ENCODE results near the gene ZNF24.
A peak's percentile ranks its signal among the peaks of the same experiment; 100 is the strongest.

ZNF24 gene

DNA sequence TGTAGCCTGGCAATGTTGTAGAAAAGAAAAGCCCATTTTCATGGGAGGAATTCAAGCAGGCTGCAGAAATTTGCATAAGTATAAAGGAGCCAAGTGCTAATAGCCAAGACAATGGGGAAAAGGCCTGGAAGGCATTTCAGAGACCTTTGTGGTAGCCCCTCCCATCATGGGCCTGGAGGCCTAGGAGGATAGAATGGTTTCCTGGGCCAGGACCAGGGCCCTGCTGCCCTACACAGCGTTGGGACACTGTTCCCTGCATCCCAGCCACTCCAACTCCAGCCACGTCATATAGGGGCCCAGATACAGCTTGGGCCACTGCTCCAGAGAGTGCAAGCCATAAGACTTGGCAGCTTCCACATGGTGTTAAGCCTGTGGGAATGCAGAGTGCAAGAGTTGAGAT lies 8.1 kb upstream of the ZNF24 start:
- no peak overlapping the region for H3K4me3 ChIP-seq (ENCODE audit: low read length, poor library complexity, severe bottlenecking)
- H3F3A ChIP-seq (ENCODE audit: low read depth): no peaks in the 10 kb centered on the region
- no peaks in the 10 kb centered on the region for H3K36me3 ChIP-seq (ENCODE audit: insufficient read depth, low read length)
- H3K9me2 ChIP-seq (replicated peaks; ENCODE audit: low read depth, low read length): no peaks in the 10 kb centered on the region
- no peaks in the 10 kb centered on the region for H3K27me3 ChIP-seq (ENCODE audit: insufficient read depth, low read length, poor library complexity, severe bottlenecking)
- no peaks in the 10 kb centered on the region for H3K79me2 ChIP-seq (ENCODE audit: insufficient read depth, low read length)
- H3K9ac ChIP-seq (ENCODE audit: low read depth, low read length, poor library complexity, severe bottlenecking): no peak overlapping the region
- no peak overlapping the region for H2AFZ ChIP-seq (ENCODE audit: low read length)
- no peaks in the 10 kb centered on the region for H4K20me1 ChIP-seq (ENCODE audit: insufficient read depth, low read length, poor library complexity, severe bottlenecking)
- no peak for TF ChIP-seq EZH2phosphoT487 (IDR thresholded peaks at IDR 0.05; ENCODE audit: borderline replicate concordance)
- no peak for TF ChIP-seq CTCF (conservative IDR thresholded peaks at IDR 0.05; ENCODE audit: low read length)
- H3K4me2 ChIP-seq (ENCODE audit: low read depth, low read length, poor library complexity, severe bottlenecking): no peak overlapping the region
- H3K9me3 ChIP-seq (ENCODE audit: insufficient read depth, low read depth, low read length): peaks cover 10% of the 10 kb centered on the region; the same call in 1 of the 2 replicates
- no peaks in the 10 kb centered on the region for H3K4me1 ChIP-seq (ENCODE audit: insufficient read depth, low read length, poor library complexity, severe bottlenecking)

GRCh38 chr18:35348001-35348400 lies 3.8 kb upstream of the ZNF24 start:
- H4K20me1 ChIP-seq (ENCODE audit: insufficient read depth, low read length, poor library complexity, severe bottlenecking): peaks cover 12% of the 10 kb centered on the region
- no peaks in the 10 kb centered on the region for H3K9me2 ChIP-seq (replicated peaks; ENCODE audit: low read depth, low read length)
- H3K4me3 ChIP-seq (ENCODE audit: low read length, poor library complexity, severe bottlenecking): no peak overlapping the region
- no peak overlapping the region for H2AFZ ChIP-seq (ENCODE audit: low read length)
- H3K9me3 ChIP-seq (ENCODE audit: insufficient read depth, low read depth, low read length): peaks cover 10% of the 10 kb centered on the region; the same call in 1 of the 2 replicates
- H3K9ac ChIP-seq (ENCODE audit: low read depth, low read length, poor library complexity, severe bottlenecking): no peak overlapping the region
- no peaks in the 10 kb centered on the region for H3K27me3 ChIP-seq (ENCODE audit: insufficient read depth, low read length, poor library complexity, severe bottlenecking)
- H3K79me2 ChIP-seq (ENCODE audit: insufficient read depth, low read length): peaks cover 12% of the 10 kb centered on the region
- H3K4me1 ChIP-seq (ENCODE audit: insufficient read depth, low read length, poor library complexity, severe bottlenecking): peaks cover 15% of the 10 kb centered on the region
- no peaks in the 10 kb centered on the region for H3F3A ChIP-seq (ENCODE audit: low read depth)
- no peaks in the 10 kb centered on the region for H3K36me3 ChIP-seq (ENCODE audit: insufficient read depth, low read length)
- H3K4me2 ChIP-seq (ENCODE audit: low read depth, low read length, poor library complexity, severe bottlenecking): no peak overlapping the region
- no peak for TF ChIP-seq EZH2phosphoT487 (IDR thresholded peaks at IDR 0.05; ENCODE audit: borderline replicate concordance)
- TF ChIP-seq CTCF (conservative IDR thresholded peaks at IDR 0.05; ENCODE audit: low read length): no peak

- Histone ChIP-seq H3K4me2 (ENCODE audit: low read depth, low read length, poor library complexity, severe bottlenecking) (no peak overlapping the region), H2AFZ (ENCODE audit: low read length) (peak overlapping the region; percentile 23; the same call in 1 of the 2 replicates), H3K9me2 (replicated peaks; ENCODE audit: low read depth, low read length) (no peaks in the 10 kb centered on the region), H3K4me1 (ENCODE audit: insufficient read depth, low read length, poor library complexity, severe bottlenecking) (peaks cover 26% of the 10 kb centered on the region), H3K4me3 (ENCODE audit: low read length, poor library complexity, severe bottlenecking) (no peak overlapping the region), H3K9me3 (ENCODE audit: insufficient read depth, low read depth, low read length) (no peaks in the 10 kb centered on the region), H3F3A (ENCODE audit: low read depth) (no peaks in the 10 kb centered on the region), H4K20me1 (ENCODE audit: insufficient read depth, low read length, poor library complexity, severe bottlenecking) (peaks cover 33% of the 10 kb centered on the region), H3K36me3 (ENCODE audit: insufficient read depth, low read length) (no peaks in the 10 kb centered on the region), H3K79me2 (ENCODE audit: insufficient read depth, low read length) (peaks cover 33% of the 10 kb centered on the region), H3K9ac (ENCODE audit: low read depth, low read length, poor library complexity, severe bottlenecking) (no peak overlapping the region), H3K27me3 (ENCODE audit: insufficient read depth, low read length, poor library complexity, severe bottlenecking) (no peaks in the 10 kb centered on the region)
- TF ChIP-seq EZH2phosphoT487 (IDR thresholded peaks at IDR 0.05; ENCODE audit: borderline replicate concordance) (no peak), CTCF (conservative IDR thresholded peaks at IDR 0.05; ENCODE audit: low read length) (no peak)
Observed at GRCh38 chr18:35345950-35346349, 1.7 kb upstream of the ZNF24 start.

All from Loucy (cell line).